ENCODE results near the gene NEU2. TPM values are rescaled to one million over a fixed set of nuclear protein-coding genes. Genes with fewer than 3 reads are reported as not detected.

NEU2 gene
- total RNA-seq, result not detected

DNA sequence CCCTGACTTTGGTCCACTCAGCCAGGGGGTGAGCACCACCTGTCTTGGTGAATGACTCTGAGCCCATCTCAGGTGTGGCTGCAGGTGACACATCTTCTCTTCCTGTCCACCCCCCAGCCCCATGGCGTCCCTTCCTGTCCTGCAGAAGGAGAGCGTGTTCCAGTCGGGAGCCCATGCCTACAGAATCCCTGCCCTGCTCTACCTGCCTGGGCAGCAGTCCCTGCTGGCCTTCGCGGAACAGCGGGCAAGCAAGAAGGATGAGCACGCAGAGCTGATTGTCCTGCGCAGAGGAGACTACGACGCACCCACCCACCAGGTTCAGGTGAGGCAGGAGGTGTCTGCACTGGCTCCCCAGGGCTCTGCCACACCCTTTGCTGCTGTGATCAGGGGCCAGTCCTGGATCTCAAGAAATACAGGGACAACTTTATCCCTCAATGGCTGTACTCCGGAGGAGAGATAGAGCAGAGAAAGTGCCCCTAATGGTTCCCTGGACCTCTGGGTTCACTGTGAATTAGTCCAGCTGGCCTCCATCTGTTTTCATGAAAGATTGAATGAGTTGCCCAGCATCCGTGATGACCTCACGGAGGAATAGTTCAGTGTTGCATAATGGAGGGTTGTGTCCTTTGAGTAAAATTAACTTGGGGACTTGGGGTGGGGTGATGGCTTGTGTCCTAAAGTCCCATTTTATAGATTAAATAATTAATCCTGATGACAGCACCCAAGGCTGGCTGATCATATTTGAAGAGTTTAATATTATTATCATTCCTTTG is at the start of gene NEU2:
NEU2 (plus strand) TSS at position 122 of the 770 bp plus-strand sequence; CDS start at position 122, 0 bp downstream.
- no peak for DNase-seq
- ChIA-PET POLR2A (no interaction called here), CTCF (interaction anchor here (0.8 kb wide), 1 partner anchor 22 kb away, joined by 3 read pairs; no protein-coding TSS in a partner anchor)
- intact Hi-C loops (cut with DNase I, micrococcal nuclease), result no loop called here
- Mint-ChIP-seq H3K27ac (no peak within 1 kb of the TSS), H3K4me3 (no peak within 1 kb of the TSS), H3K27me3 (no peaks in the 10 kb centered on the region), H3K36me3 (ENCODE audit: low read depth) (no peaks in the 10 kb centered on the region), H3K4me1 (peaks cover 8% of the 10 kb centered on the region), H3K9me3 (ENCODE audit: low read depth) (no peaks in the 10 kb centered on the region)
- ATAC-seq, result no peak

DNA sequence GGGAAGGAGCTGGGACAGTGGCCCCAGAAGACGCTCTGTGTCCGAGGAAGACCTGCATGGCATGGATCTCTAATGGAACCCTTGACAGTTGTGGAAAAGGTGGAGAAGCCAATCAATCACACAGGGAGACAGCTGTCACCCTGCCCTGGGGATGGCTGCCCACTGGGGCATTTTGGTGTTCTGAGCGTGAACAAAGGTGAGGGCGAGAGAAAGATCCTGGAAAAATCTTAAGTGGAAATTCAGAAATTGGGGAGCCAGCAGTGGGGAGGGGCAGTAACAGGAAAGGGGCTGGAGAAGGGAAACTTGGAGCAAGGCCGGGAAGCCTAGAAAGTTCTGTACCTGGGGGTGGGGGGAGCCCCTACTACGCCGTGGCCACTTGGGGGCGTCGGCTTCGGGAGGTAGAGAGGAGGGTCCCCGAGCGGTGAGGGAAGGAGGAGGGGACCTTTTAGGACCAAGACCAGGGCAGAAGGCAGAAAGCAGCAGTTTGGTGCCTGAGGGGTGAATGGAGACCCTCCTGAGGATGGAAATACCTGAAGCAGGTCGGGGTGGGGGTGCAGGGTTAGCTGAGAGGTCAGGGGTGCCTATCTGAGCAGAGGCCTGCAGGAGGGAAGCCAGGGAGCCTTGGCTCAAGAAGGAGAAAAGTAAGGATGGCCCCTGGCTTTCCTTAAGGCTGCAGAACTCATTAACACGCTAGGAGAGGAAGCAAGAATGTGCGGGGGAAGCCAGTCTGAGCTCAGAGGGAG is 49.4 kb upstream of the NEU2 start:
- Mint-ChIP-seq H3K4me3 (no peak overlapping the region), H3K27ac (no peak overlapping the region), H3K9me3 (ENCODE audit: low read depth) (peaks cover 7% of the 10 kb centered on the region), H3K27me3 (peaks cover 3% of the 10 kb centered on the region), H3K36me3 (ENCODE audit: low read depth) (no peaks in the 10 kb centered on the region), H3K4me1 (no peaks in the 10 kb centered on the region)
- ATAC-seq, result no peak
- ChIA-PET POLR2A (no interaction called here), CTCF (no interaction called here)
- DNase-seq, result no peak
- intact Hi-C loops (cut with DNase I, micrococcal nuclease), result no loop called here

DNA sequence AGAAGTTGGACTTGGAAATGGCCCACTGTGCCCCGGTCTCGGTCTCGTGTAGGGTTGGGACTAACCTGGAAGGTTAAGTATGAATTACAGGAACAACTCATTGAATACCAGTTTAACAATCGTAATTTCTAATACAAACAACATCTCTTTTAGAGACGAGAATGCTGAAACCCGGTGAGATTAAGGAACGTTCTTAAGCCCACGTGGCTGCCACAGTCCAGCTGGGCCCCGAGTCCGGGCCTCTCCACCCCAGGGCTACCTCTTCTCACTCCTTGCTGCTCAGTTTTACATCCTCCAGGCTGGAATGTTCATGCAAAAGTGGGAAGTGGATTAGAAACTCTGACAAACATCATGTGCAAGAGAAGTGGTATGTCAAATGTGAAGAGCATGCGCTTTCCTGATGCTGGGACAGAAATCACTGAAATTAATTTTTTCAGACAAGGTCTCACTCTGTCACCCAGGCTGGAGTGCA is 48.8 kb upstream of the NEU2 start:
- Mint-ChIP-seq H3K36me3 (ENCODE audit: low read depth) (no peaks in the 10 kb centered on the region), H3K4me1 (peaks cover 3% of the 10 kb centered on the region), H3K27ac (no peak overlapping the region), H3K4me3 (no peak overlapping the region), H3K9me3 (ENCODE audit: low read depth) (peaks cover 7% of the 10 kb centered on the region), H3K27me3 (peaks cover 3% of the 10 kb centered on the region)
- ChIA-PET CTCF (no interaction called here), POLR2A (no interaction called here)
- ATAC-seq, result no peak
- no peak for DNase-seq
- intact Hi-C loops (cut with DNase I, micrococcal nuclease), result no loop called here

DNA sequence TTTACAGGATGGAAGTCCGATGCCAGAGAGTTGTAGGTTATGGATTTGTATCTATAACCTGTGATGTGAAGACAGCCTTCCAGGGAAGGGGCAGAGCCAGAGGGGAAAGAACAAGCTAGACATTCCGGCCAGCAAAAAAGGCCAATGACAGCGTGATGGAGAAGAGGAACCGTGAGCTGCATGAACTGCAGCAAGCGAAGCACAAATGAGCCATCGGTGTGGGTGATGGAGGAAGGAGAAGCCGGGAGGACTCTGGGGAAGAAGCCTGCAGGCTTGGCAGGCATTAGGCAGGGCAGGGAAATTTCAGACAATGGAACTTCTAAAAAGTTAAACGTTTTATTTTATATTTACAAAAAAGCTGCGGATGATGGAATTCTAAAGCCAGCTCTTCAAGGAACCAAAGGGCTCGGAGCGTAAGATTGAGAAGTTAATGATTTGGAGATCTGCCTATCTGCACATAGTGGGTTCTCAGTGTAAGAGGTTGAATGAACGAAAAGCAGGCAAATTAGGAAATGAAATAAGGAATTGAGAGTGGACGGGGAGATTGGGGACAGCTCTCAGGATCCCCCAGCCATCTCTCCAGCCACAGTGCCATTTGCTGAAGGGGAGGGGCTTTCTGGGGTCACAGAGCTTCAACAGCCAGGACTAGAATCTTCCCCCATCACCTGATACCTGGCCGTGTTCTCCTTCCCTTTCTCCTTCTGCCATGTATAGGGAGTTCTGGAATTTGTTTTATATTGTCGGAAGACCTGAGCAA is 47.8 kb upstream of the NEU2 start:
- Mint-ChIP-seq H3K36me3 (ENCODE audit: low read depth) (no peaks in the 10 kb centered on the region), H3K4me3 (no peak overlapping the region), H3K27ac (no peak overlapping the region), H3K4me1 (peaks cover 3% of the 10 kb centered on the region), H3K9me3 (ENCODE audit: low read depth) (peaks cover 7% of the 10 kb centered on the region), H3K27me3 (peaks cover 3% of the 10 kb centered on the region)
- ChIA-PET POLR2A (no interaction called here), CTCF (interaction anchor here (0.6 to 0.7 kb wide), 2 partner anchors 9 to 69 kb away, joined by 3 read pairs; no protein-coding TSS in a partner anchor)
- no peak for ATAC-seq
- DNase-seq, result no peak
- intact Hi-C loops (cut with DNase I, micrococcal nuclease), result no loop called here

DNA sequence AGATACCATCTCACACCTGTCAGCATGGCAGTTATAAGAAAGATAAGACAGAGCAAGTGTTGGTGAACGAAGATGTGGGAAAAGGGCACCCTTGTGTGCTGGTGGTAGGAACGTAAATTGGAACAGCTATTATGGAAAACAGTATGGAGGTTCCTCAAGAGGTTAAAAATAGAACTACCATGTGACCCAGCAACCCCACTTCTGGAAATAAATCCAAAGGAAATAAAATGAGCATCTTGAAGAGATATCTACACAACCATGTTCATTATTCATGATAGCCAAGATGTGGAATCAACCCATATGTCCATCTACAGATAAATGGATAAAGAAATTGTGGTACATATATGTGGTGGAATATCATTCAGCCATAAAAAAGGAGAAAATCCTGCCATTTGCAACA is 46.3 kb upstream of the NEU2 start:
- no peak for DNase-seq
- Mint-ChIP-seq H3K27ac (no peak overlapping the region), H3K27me3 (peaks cover 3% of the 10 kb centered on the region), H3K4me1 (peaks cover 3% of the 10 kb centered on the region), H3K4me3 (no peak overlapping the region), H3K9me3 (ENCODE audit: low read depth) (peaks cover 7% of the 10 kb centered on the region), H3K36me3 (ENCODE audit: low read depth) (no peaks in the 10 kb centered on the region)
- no peak for ATAC-seq
- intact Hi-C loops (cut with DNase I, micrococcal nuclease), result no loop called here
- ChIA-PET POLR2A (no interaction called here), CTCF (no interaction called here)

DNA sequence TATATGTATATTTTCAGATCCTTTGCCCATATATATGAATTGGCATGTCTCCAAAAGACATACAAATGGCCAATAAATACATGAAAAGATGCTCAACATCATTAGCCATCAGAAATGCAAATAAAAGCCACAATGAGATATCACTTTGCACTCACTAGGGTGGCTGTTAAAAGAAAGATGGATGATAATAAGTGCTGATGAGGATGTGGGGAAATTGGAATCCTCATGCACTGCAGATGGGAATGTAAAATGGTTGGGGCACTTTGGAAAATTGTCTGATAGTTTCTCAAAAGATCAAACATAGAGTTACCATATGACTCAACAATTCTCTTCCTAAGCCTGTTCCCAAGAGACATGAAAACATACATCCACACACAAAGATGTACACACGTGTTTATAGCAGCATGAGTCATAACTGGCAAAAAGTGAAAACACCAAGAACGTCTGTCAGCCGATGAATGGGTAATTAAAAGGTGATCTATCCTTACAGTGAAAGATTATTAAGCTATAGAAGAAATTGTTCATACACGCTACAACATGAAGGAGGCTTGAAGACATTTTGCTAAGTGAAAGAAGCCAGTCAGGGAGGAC is 39.1 kb upstream of the NEU2 start:
- DNase-seq, result no peak
- ATAC-seq, result no peak
- ChIA-PET CTCF (no interaction called here), POLR2A (no interaction called here)
- H3K36me3 Mint-ChIP-seq (ENCODE audit: low read depth), result no peaks in the 10 kb centered on the region
- H3K27ac Mint-ChIP-seq, result no peak overlapping the region
- peaks cover 3% of the 10 kb centered on the region for H3K4me1 Mint-ChIP-seq
- intact Hi-C loops (cut with DNase I, micrococcal nuclease), result no loop called here
- no peaks in the 10 kb centered on the region for H3K27me3 Mint-ChIP-seq
- no peak overlapping the region for H3K4me3 Mint-ChIP-seq
- H3K9me3 Mint-ChIP-seq (ENCODE audit: low read depth), result no peaks in the 10 kb centered on the region

DNA sequence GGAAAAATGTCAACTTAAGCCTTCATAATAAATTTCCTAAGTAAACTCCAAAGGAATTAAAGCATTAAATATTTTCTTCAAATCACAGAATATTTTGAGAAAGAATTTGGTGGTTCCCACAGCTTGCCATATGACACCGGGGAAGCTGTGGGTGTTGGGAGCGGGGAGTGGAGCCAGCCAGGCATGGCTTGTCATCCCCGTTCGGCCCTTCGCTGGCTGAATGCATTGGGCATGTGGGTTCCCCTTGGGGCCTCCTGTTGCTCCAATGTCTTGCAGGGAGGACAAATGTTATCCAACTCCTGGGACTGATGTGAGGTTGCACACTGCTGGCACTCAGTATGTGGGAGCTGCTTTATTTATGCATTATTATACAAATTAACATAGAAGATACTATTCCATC is 38.0 kb upstream of the NEU2 start:
- Mint-ChIP-seq H3K27me3 (no peaks in the 10 kb centered on the region), H3K27ac (no peak overlapping the region), H3K36me3 (ENCODE audit: low read depth) (no peaks in the 10 kb centered on the region), H3K4me3 (no peak overlapping the region), H3K9me3 (ENCODE audit: low read depth) (no peaks in the 10 kb centered on the region), H3K4me1 (no peaks in the 10 kb centered on the region)
- ChIA-PET POLR2A (no interaction called here), CTCF (no interaction called here)
- no peak for DNase-seq
- ATAC-seq, result no peak
- intact Hi-C loops (cut with DNase I, micrococcal nuclease), result no loop called here

DNA sequence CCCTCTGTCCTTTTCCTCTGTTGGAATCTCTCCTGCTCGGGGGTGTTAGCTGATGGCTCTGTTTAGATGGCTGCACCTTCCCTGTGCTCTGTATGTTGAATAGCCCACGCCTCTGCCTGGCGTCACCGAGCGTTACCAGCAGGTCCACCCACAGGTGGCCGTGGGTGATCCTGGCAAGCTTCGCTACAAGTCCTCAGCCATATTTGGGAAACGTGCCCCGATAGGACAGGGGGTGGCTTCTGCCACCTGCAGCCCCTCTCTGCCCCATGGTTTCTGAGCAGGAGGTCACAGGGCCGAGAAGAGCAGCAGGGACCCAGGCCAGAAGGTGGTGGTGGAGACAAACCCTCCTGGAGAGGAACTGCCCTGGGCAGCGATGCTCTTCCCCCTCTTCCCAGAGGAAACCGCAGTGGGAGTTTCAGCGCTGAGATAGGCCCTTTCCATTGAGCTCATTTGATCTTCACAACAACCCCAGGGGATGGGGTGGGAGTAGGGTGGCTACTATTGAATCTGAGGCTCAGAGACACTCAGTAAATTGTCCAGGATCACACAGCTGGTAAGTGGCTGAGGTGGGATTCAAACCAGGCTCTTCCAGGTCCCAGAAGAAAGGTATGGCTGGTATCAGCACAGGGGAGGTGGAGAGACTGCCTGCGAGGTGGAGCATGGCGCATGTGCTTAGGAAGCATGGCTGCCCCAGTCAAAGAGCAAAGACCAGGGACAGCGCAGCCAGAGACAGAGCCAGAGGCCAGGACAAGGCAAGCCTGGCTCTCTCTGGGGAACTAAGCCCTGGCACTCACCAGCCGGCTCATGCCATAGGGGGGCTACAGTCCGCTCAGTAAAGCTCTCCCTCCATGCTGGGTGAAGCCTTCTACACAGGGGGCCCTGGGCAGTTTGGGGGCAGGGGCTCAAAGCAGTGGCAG is 34.5 kb upstream of the NEU2 start:
- H3K27me3 Mint-ChIP-seq, result no peaks in the 10 kb centered on the region
- no peaks in the 10 kb centered on the region for H3K36me3 Mint-ChIP-seq (ENCODE audit: low read depth)
- DNase-seq (no peak), ATAC-seq (no peak)
- H3K4me1 Mint-ChIP-seq, result no peaks in the 10 kb centered on the region
- no peaks in the 10 kb centered on the region for H3K9me3 Mint-ChIP-seq (ENCODE audit: low read depth)
- intact Hi-C loops (cut with DNase I, micrococcal nuclease), result no loop called here
- no peak overlapping the region for H3K27ac Mint-ChIP-seq
- ChIA-PET POLR2A (no interaction called here), CTCF (interaction anchor here (0.6 kb wide), 1 partner anchor 226 kb away, joined by 3 read pairs; no protein-coding TSS in a partner anchor)
- H3K4me3 Mint-ChIP-seq, result no peak overlapping the region

DNA sequence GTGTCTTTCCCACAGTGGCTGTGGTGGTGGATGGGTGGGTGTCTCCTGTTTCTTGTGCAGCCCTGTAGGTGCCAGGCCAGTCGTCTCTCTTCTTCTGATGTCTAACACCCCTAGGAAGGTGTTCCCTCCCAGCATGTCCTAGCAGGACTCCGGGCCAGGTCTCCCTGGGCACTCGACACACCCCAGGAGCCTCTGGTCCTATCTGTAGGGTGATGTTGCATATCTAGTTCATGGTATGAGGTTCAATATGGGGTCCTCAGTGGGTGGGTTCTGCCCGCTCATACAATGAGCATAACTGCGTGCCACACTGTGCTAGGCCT is 33.8 kb upstream of the NEU2 start:
- Mint-ChIP-seq H3K4me3 (no peak overlapping the region), H3K9me3 (ENCODE audit: low read depth) (no peaks in the 10 kb centered on the region), H3K4me1 (no peaks in the 10 kb centered on the region), H3K36me3 (ENCODE audit: low read depth) (no peaks in the 10 kb centered on the region), H3K27me3 (no peaks in the 10 kb centered on the region), H3K27ac (no peak overlapping the region)
- intact Hi-C loops (cut with DNase I, micrococcal nuclease), result no loop called here
- CTCF ChIA-PET, result no interaction called here
- no peak for ATAC-seq
- POLR2A ChIA-PET, result no interaction called here
- no peak for DNase-seq

DNA sequence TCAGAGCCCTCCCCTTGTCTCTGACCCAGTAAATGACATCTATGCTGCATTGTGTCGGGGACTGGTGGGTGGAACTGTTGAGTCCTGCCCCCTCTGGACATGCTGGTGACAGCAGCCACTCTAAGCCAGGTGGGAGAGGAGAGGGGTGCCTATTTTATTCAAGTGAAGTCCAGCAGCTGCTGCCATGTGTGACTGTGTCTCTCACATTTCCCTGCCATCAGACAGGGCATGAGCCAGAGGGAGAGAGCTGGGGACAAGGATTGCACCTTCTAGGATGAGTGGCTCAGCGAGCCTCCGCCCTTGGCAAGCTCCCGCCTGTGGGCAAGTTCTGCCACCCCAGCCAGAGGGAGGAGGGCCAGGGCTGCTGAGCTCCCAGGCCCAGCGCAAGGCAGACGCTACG is 33.1 kb upstream of the NEU2 start:
- no peaks in the 10 kb centered on the region for H3K9me3 Mint-ChIP-seq (ENCODE audit: low read depth)
- intact Hi-C loops (cut with DNase I, micrococcal nuclease), result no loop called here
- no peaks in the 10 kb centered on the region for H3K4me1 Mint-ChIP-seq
- no peaks in the 10 kb centered on the region for H3K36me3 Mint-ChIP-seq (ENCODE audit: low read depth)
- POLR2A ChIA-PET, result no interaction called here
- CTCF ChIA-PET, result no interaction called here
- no peaks in the 10 kb centered on the region for H3K27me3 Mint-ChIP-seq
- no peak overlapping the region for H3K27ac Mint-ChIP-seq
- ATAC-seq (no peak), DNase-seq (no peak)
- no peak overlapping the region for H3K4me3 Mint-ChIP-seq

Measured in activated CD4-positive, alpha-beta T cell treated with anti-CD3 and anti-CD28 coated beads for 36 hours (primary cell).